Trophoblast cell (in vitro differentiated cells and primary cell): Measurements from ENCODE around the gene ZBED1.

ENCODE experiments used
- DNase-seq, 2 donors: peaks; one replicate each; pipeline ENCODE4 v3.0.0-alpha.2; 2016
- H2AFZ ChIP-seq: 2 replicates; pipeline ENCODE4 v1.6.1; 2013; ENCODE audit warnings: low read length, moderate library complexity, mild to moderate bottlenecking; ENCODE audit not compliant: insufficient read depth, poor library complexity
- H2AK5ac ChIP-seq: 2 replicates; pipeline ENCODE4 v1.6.1; 2013; ENCODE audit warnings: mild to moderate bottlenecking, low read length
- H2BK120ac ChIP-seq: 2 replicates; pipeline ENCODE4 v1.6.1; 2013; ENCODE audit warnings: low read length, mild to moderate bottlenecking, moderate library complexity; ENCODE audit not compliant: insufficient read depth, poor library complexity
- H2BK12ac ChIP-seq: 2 replicates; pipeline ENCODE4 v1.6.1; 2013; ENCODE audit warnings: mild to moderate bottlenecking, low read length, moderate library complexity
- H2BK5ac ChIP-seq: 2 replicates; pipeline ENCODE4 v1.6.1; 2013; ENCODE audit warnings: low read length, low read depth, moderate library complexity, mild to moderate bottlenecking; ENCODE audit not compliant: poor library complexity
- H3K14ac ChIP-seq: 2 replicates; pipeline ENCODE4 v1.6.1; 2013; ENCODE audit warnings: mild to moderate bottlenecking, low read length
- H3K18ac ChIP-seq: 2 replicates; pipeline ENCODE4 v1.6.1; 2013; ENCODE audit warnings: mild to moderate bottlenecking, low read length
- H3K23ac ChIP-seq: 2 replicates; pipeline ENCODE4 v1.6.1; 2013; ENCODE audit warnings: low read length
- H3K27ac ChIP-seq: 2 replicates; pipeline ENCODE4 v1.5.1; 2013; ENCODE audit warnings: low read depth, mild to moderate bottlenecking, inconsistent platforms, low read length, moderate library complexity
- H3K27me3 ChIP-seq: 2 replicates; pipeline ENCODE4 v1.6.1; 2013; ENCODE audit warnings: inconsistent platforms, mild to moderate bottlenecking, low read length, moderate library complexity; ENCODE audit not compliant: insufficient read depth
- H3K36me3 ChIP-seq, 2 experiments: 1 replicate in 1 of 2; 2 replicates in 1 of 2; pipeline ENCODE4 v1.6.1; 2013; ENCODE audit warnings: low read length in 2 of 2, mild to moderate bottlenecking in 2 of 2, moderate library complexity in 1 of 2; ENCODE audit not compliant: insufficient read depth in 2 of 2, control insufficient read depth in 1 of 2
- H3K4ac ChIP-seq: 2 replicates; pipeline ENCODE4 v1.6.1; 2013; ENCODE audit warnings: low read depth, mild to moderate bottlenecking, low read length, moderate library complexity
- H3K4me1 ChIP-seq, 2 experiments: 1 replicate in 1 of 2; 2 replicates in 1 of 2; pipeline ENCODE4 v1.6.1; 2013; ENCODE audit warnings: low read length in 2 of 2, mild to moderate bottlenecking in 2 of 2, moderate library complexity in 1 of 2; ENCODE audit not compliant: insufficient read depth in 2 of 2, control insufficient read depth in 1 of 2
- H3K4me2 ChIP-seq: 2 replicates; pipeline ENCODE4 v1.6.1; 2013; ENCODE audit warnings: inconsistent platforms, mild to moderate bottlenecking, low read length, moderate library complexity
- H3K4me3 ChIP-seq: 2 replicates; pipeline ENCODE4 v1.5.1; 2013; ENCODE audit warnings: mild to moderate bottlenecking, low read depth, low read length, inconsistent platforms
- H3K79me1 ChIP-seq: one replicate; pipeline ENCODE4 v1.6.1; 2013; ENCODE audit warnings: low read length
- H3K79me2 ChIP-seq: 2 replicates; pipeline ENCODE4 v1.6.1; 2013; ENCODE audit warnings: low read length, mild to moderate bottlenecking; ENCODE audit not compliant: control insufficient read depth, insufficient read depth, poor library complexity
- H3K9ac ChIP-seq: 2 replicates; pipeline ENCODE4 v1.6.1; 2013; ENCODE audit warnings: mild to moderate bottlenecking, low read length
- H3K9me3 ChIP-seq: 2 replicates; pipeline ENCODE4 v1.6.1; 2013; ENCODE audit warnings: low read depth, mild to moderate bottlenecking, control low read depth, inconsistent platforms, low read length; ENCODE audit not compliant: insufficient read depth
- H4K12ac ChIP-seq: 2 replicates; pipeline ENCODE4 v1.6.1; 2013; ENCODE audit warnings: low read depth, mild to moderate bottlenecking, low read length, moderate library complexity
- H4K8ac ChIP-seq: 2 replicates; pipeline ENCODE4 v1.6.1; 2013; ENCODE audit warnings: low read depth, mild to moderate bottlenecking, low read length, moderate library complexity
- H4K91ac ChIP-seq: one replicate; pipeline ENCODE4 v1.6.1; 2013; ENCODE audit warnings: low read depth, mild to moderate bottlenecking, low read length, moderate library complexity
- WGBS: extraction: QIAGEN DNeasy Blood & Tissue Kit; methylation state at CpG from one replicate; pipeline ENCODE4 v1.1.7; 2013; ENCODE audit warnings: missing lambda C conversion rate; ENCODE audit not compliant: insufficient read length, insufficient coverage; ENCODE audit errors: extremely low coverage; 5-methylcytosine and 5-hydroxymethylcytosine counted together

ZBED1 gene

GRCh38 chrX:2513121-2513664 lies 12.4 kb upstream of the ZBED1 start:
- Histone ChIP-seq H4K91ac (no peak overlapping the region), H3K9ac (no peak overlapping the region), H3K36me3 (no peaks in the 10 kb centered on the region), H2AK5ac (no peak overlapping the region), H4K8ac (no peak overlapping the region), H2BK12ac (no peak overlapping the region), H3K4me1 (peaks cover 3 to 6% of the 10 kb centered on the region in 2 experiments), H2AFZ (no peak overlapping the region), H3K79me2 (no peaks in the 10 kb centered on the region), H3K4ac (no peak overlapping the region), H3K4me3 (no peak overlapping the region), H2BK5ac (no peak overlapping the region), H3K27me3 (no peaks in the 10 kb centered on the region), H3K14ac (no peak overlapping the region), H4K12ac (no peak overlapping the region), H3K79me1 (no peaks in the 10 kb centered on the region), H3K18ac (no peak overlapping the region), H2BK120ac (no peak overlapping the region), H3K23ac (no peak overlapping the region), H3K9me3 (no peaks in the 10 kb centered on the region), H3K27ac (peak overlapping the region; percentile 49), H3K4me2 (no peak overlapping the region)
- WGBS = no CpG with 5 or more reads among the region's 6 CpGs
- DNase-seq = peak; percentile 95 to 97

GRCh38 chrX:2512501-2512900 lies 11.7 kb upstream of the ZBED1 start:
- H3K18ac ChIP-seq = no peak overlapping the region
- H3K79me1 ChIP-seq = no peaks in the 10 kb centered on the region
- H2AK5ac ChIP-seq = no peak overlapping the region
- H3K79me2 ChIP-seq = no peaks in the 10 kb centered on the region
- H2BK12ac ChIP-seq = no peak overlapping the region
- no peak overlapping the region for H4K8ac ChIP-seq
- no peak overlapping the region for H2AFZ ChIP-seq
- no peak overlapping the region for H2BK5ac ChIP-seq
- no peak overlapping the region for H4K91ac ChIP-seq
- DNase-seq = peak in 1 of 2 donors; percentile 40
- H3K27ac ChIP-seq = peak overlapping the region; percentile 21
- no peak overlapping the region for H3K4ac ChIP-seq
- peaks cover 5 to 6% of the 10 kb centered on the region in 2 experiments for H3K4me1 ChIP-seq
- H2BK120ac ChIP-seq = no peak overlapping the region
- no peaks in the 10 kb centered on the region for H3K36me3 ChIP-seq
- WGBS = no CpG with 5 or more reads among the region's 8 CpGs
- H4K12ac ChIP-seq = no peak overlapping the region
- no peak overlapping the region for H3K4me2 ChIP-seq
- no peaks in the 10 kb centered on the region for H3K9me3 ChIP-seq
- no peak overlapping the region for H3K23ac ChIP-seq
- H3K4me3 ChIP-seq = no peak overlapping the region
- no peak overlapping the region for H3K9ac ChIP-seq
- no peaks in the 10 kb centered on the region for H3K27me3 ChIP-seq
- H3K14ac ChIP-seq = no peak overlapping the region

- H3K27me3 ChIP-seq = no peaks in the 10 kb centered on the region
- peaks cover 5 to 6% of the 10 kb centered on the region in 2 experiments for H3K4me1 ChIP-seq
- no peak overlapping the region for H3K14ac ChIP-seq
- H3K4me3 ChIP-seq = no peak overlapping the region
- H2AK5ac ChIP-seq = no peak overlapping the region
- H3K4ac ChIP-seq = no peak overlapping the region
- no peak overlapping the region for H3K18ac ChIP-seq
- no peak overlapping the region for H4K8ac ChIP-seq
- no peak overlapping the region for H2AFZ ChIP-seq
- WGBS = no CpG with 5 or more reads among the region's 6 CpGs
- H4K12ac ChIP-seq = no peak overlapping the region
- no peak overlapping the region for H2BK12ac ChIP-seq
- no peak overlapping the region for H2BK5ac ChIP-seq
- no peaks in the 10 kb centered on the region for H3K36me3 ChIP-seq
- H3K4me2 ChIP-seq = no peak overlapping the region
- H3K23ac ChIP-seq = no peak overlapping the region
- no peaks in the 10 kb centered on the region for H3K79me2 ChIP-seq
- DNase-seq = no peak
- H3K79me1 ChIP-seq = no peaks in the 10 kb centered on the region
- H4K91ac ChIP-seq = no peak overlapping the region
- no peak overlapping the region for H2BK120ac ChIP-seq
- no peak overlapping the region for H3K9ac ChIP-seq
- H3K9me3 ChIP-seq = no peaks in the 10 kb centered on the region
- H3K27ac ChIP-seq = no peak overlapping the region
These were observed 10.6 kb upstream of the ZBED1 start for GRCh38 chrX:2511326-2511725.

GRCh38 chrX:2508648-2509335 lies 8.0 kb upstream of the ZBED1 start:
- Histone ChIP-seq H4K91ac (no peak overlapping the region), H3K79me1 (no peaks in the 10 kb centered on the region)
- WGBS = no CpG with 5 or more reads among the region's 9 CpGs

More at GRCh38 chrX:2508648-2509335, 8.0 kb upstream of the ZBED1 start:
- Histone ChIP-seq H3K23ac (no peak overlapping the region), H3K4me1 (peaks cover 3 to 5% of the 10 kb centered on the region in 2 experiments), H3K4me3 (no peak overlapping the region), H3K9ac (no peak overlapping the region), H3K4me2 (no peak overlapping the region), H3K9me3 (no peaks in the 10 kb centered on the region), H3K18ac (no peak overlapping the region), H2BK5ac (no peak overlapping the region), H3K14ac (no peak overlapping the region), H2BK120ac (no peak overlapping the region), H2AFZ (no peak overlapping the region), H3K4ac (no peak overlapping the region), H4K12ac (no peak overlapping the region), H2AK5ac (no peak overlapping the region), H3K79me2 (no peaks in the 10 kb centered on the region), H3K27me3 (no peaks in the 10 kb centered on the region), H3K36me3 (no peaks in the 10 kb centered on the region), H2BK12ac (no peak overlapping the region), H4K8ac (no peak overlapping the region), H3K27ac (no peak overlapping the region)
- DNase-seq = peak; percentile 63 to 80
